GM23338 (cell line): ENCODE measurements around the gene TRUB2. TPM values are rescaled to one million over a fixed set of nuclear protein-coding genes. Genes with fewer than 3 reads are reported as not detected.

Experiments
- ATAC-seq: fragments of 200-7000 bp; cut with Tn5 transposase; 3 replicates; pipeline ENCODE4 v1.9.1; 2020
- DNase-seq: peaks from one replicate; pipeline ENCODE4 v3.0.0-alpha.2; 2015; ENCODE audit warnings: low spot score
- H2AFZ ChIP-seq: fragments of 200-600 bp; sonication (generic); 2 replicates; pipeline ENCODE4 v1.8.0; 2016; ENCODE audit warnings: antibody characterized with exemption, mild to moderate bottlenecking, moderate library complexity
- H3F3A ChIP-seq: fragments of 200-600 bp; sonication (generic); replicated peaks from 2 replicates; pipeline ENCODE4 v1.8.0; 2017; ENCODE audit warnings: antibody characterized with exemption, mixed run types, low read depth
- H3K27ac ChIP-seq: fragments of 200-600 bp; sonication (generic); 2 replicates; pipeline ENCODE4 v1.6.1; 2016; ENCODE audit warnings: low read depth
- H3K27me3 ChIP-seq: fragments of 200-600 bp; sonication (generic); 2 replicates; pipeline ENCODE4 v1.8.0; 2016; ENCODE audit warnings: mild to moderate bottlenecking, mixed run types, moderate library complexity; ENCODE audit not compliant: insufficient read depth
- H3K36me3 ChIP-seq: fragments of 200-600 bp; sonication (generic); 2 replicates; pipeline ENCODE4 v1.8.0; 2016; ENCODE audit warnings: mild to moderate bottlenecking; ENCODE audit not compliant: insufficient read depth
- H3K4me1 ChIP-seq: fragments of 200-600 bp; sonication (generic); 2 replicates; pipeline ENCODE4 v1.8.0; 2016; ENCODE audit warnings: mild to moderate bottlenecking, moderate library complexity; ENCODE audit not compliant: insufficient read depth
- H3K4me2 ChIP-seq: fragments of 200-600 bp; sonication (generic); 2 replicates; pipeline ENCODE4 v1.7.1; 2017; ENCODE audit warnings: mixed run types
- H3K4me3 ChIP-seq: fragments of 200-600 bp; sonication (generic); 2 replicates; pipeline ENCODE4 v1.6.1; 2016; ENCODE audit warnings: mixed run types
- H3K79me2 ChIP-seq: fragments of 200-600 bp; sonication (generic); replicated peaks from 2 replicates; pipeline ENCODE4 v1.8.0; 2017; ENCODE audit warnings: mild to moderate bottlenecking; ENCODE audit not compliant: insufficient read depth
- H3K9me2 ChIP-seq: fragments of 200-600 bp; sonication (generic); 2 replicates; pipeline ENCODE4 v1.8.0; 2017; ENCODE audit not compliant: insufficient read depth
- H4K20me1 ChIP-seq: fragments of 200-600 bp; sonication (generic); replicated peaks from 2 replicates; pipeline ENCODE4 v1.8.0; 2017; ENCODE audit warnings: mild to moderate bottlenecking; ENCODE audit not compliant: insufficient read depth
- H3K27ac Mint-ChIP-seq: 2 replicates; pipeline ENCODE4 v1.8.0; 2020; ENCODE audit warnings: inconsistent platforms, mild to moderate bottlenecking, moderate library complexity, mixed read lengths
- H3K27me3 Mint-ChIP-seq: 3 replicates; pipeline ENCODE4 v1.8.0; 2022; ENCODE audit warnings: low read depth, mild to moderate bottlenecking, moderate library complexity, mixed read lengths, inconsistent platforms; ENCODE audit not compliant: insufficient read depth, poor library complexity
- H3K36me3 Mint-ChIP-seq: 3 replicates; pipeline ENCODE4 v1.8.0; 2021; ENCODE audit warnings: low read depth, mild to moderate bottlenecking, inconsistent platforms, moderate library complexity, mixed read lengths
- H3K4me1 Mint-ChIP-seq: 3 replicates; pipeline ENCODE4 v1.8.0; 2020; ENCODE audit warnings: mild to moderate bottlenecking, inconsistent platforms, mixed read lengths
- H3K4me3 Mint-ChIP-seq: 3 replicates; pipeline ENCODE4 v1.8.0; 2021; ENCODE audit warnings: moderate library complexity, mild to moderate bottlenecking, inconsistent platforms, mixed read lengths
- H3K9me3 Mint-ChIP-seq: 3 replicates; pipeline ENCODE4 v1.8.0; 2020; ENCODE audit warnings: moderate library complexity, mild to moderate bottlenecking, inconsistent platforms, mixed read lengths
- CREB1 ChIP-seq: fragments of 250-450 bp; sonication (Bioruptor Pico); IDR thresholded peaks from 2 replicates; pipeline ENCODE4 v1.5.0; 2020; ENCODE audit warnings: low read depth, mild to moderate bottlenecking, moderate library complexity
- CTCF ChIP-seq, 2 experiments: fragments of 200-600 bp in 1 of 2; sonication (generic) in 1 of 2; conservative IDR thresholded peaks; 2 replicates each; pipeline versions ENCODE4 v1.5.1 to v1.6.1; 2016 to 2017; ENCODE audit warnings: antibody characterized with exemption in 2 of 2, low read depth in 2 of 2, mild to moderate bottlenecking in 2 of 2, moderate library complexity in 1 of 2
- ETS1 ChIP-seq: IDR thresholded peaks from 2 replicates; pipeline ENCODE4 v1.6.1; 2016; ENCODE audit warnings: antibody characterized with exemption
- EZH2 ChIP-seq: fragments of 200-600 bp; sonication (generic); IDR thresholded peaks from one replicate; pipeline ENCODE4 v1.8.0; 2017; ENCODE audit warnings: antibody characterized with exemption, mild to moderate bottlenecking, low read depth; ENCODE audit not compliant: unreplicated experiment
- EZH2phosphoT487 ChIP-seq: fragments of 200-600 bp; sonication (generic); IDR thresholded peaks from one replicate; pipeline ENCODE4 v1.8.1; 2018; ENCODE audit warnings: antibody characterized with exemption; ENCODE audit not compliant: unreplicated experiment
- JUNB ChIP-seq: IDR thresholded peaks from one replicate; pipeline ENCODE4 v1.6.1; 2016; ENCODE audit warnings: antibody characterized with exemption; ENCODE audit not compliant: unreplicated experiment
- NANOG ChIP-seq: IDR thresholded peaks from 2 replicates; pipeline ENCODE4 v1.6.1; 2016; ENCODE audit warnings: antibody characterized with exemption, borderline replicate concordance
- POLR2AphosphoS5 ChIP-seq: IDR thresholded peaks from 2 replicates; pipeline ENCODE4 v1.6.1; 2016; ENCODE audit warnings: antibody characterized with exemption, low read depth
- REST ChIP-seq: IDR thresholded peaks from one replicate; pipeline ENCODE4 v1.6.1; 2018; ENCODE audit warnings: antibody characterized with exemption; ENCODE audit not compliant: unreplicated experiment
- STAT1 ChIP-seq: IDR thresholded peaks from one replicate; pipeline ENCODE4 v1.6.1; 2016; ENCODE audit warnings: antibody characterized with exemption; ENCODE audit not compliant: unreplicated experiment
- ZNF114 ChIP-seq: fragments of 250-450 bp; sonication (Bioruptor Pico); IDR thresholded peaks from 2 replicates; pipeline ENCODE4 v1.5.0; 2020; ENCODE audit warnings: mild to moderate bottlenecking, moderate library complexity
- ZNF331 ChIP-seq: fragments of 250-450 bp; sonication (Bioruptor Pico); IDR thresholded peaks from 2 replicates; pipeline ENCODE4 v1.5.0; 2020; ENCODE audit warnings: low read depth, mild to moderate bottlenecking, moderate library complexity
- ZNF462 ChIP-seq: fragments of 250-450 bp; sonication (Bioruptor Pico); IDR thresholded peaks from 2 replicates; pipeline ENCODE4 v1.5.0; 2020; ENCODE audit warnings: mild to moderate bottlenecking, moderate library complexity
- polyA plus RNA-seq: library from polyadenylated mRNA; unstranded; fragments of >200 nt; fragmentation: Nextera tagmentation; extraction: Ambion mirVana; gene quantifications from 2 replicates; pipeline ENCODE4 v1.2.1, GENCODE V29; 2016
- total RNA-seq: library from RNA; depleted of rRNA; stranded (reverse); fragments of >200 nt; shearing (Covaris generic); gene quantifications from 2 replicates; pipeline ENCODE4 v1.2.3, GENCODE V29; 2014

Gene TRUB2
- total and polyA plus RNA-seq, 2 experiments from 2014 or later: 15.4 to 31.4 TPM

- Histone ChIP-seq H3K36me3 (no peaks in the 10 kb centered on the region), H3K4me1 (peaks cover 8% of the 10 kb centered on the region; the same call in 1 of the 2 replicates), H3F3A (peaks cover 7% of the 10 kb centered on the region; the same call in 1 of the 2 replicates), H4K20me1 (peaks cover 12% of the 10 kb centered on the region), H2AFZ (no peak overlapping the region), H3K9me2 (no peaks in the 10 kb centered on the region), H3K79me2 (peaks cover 15% of the 10 kb centered on the region), H3K4me2 (no peak overlapping the region), H3K27me3 (no peaks in the 10 kb centered on the region), H3K27ac (no peak overlapping the region), H3K4me3 (no peak overlapping the region)
- ATAC-seq: no peak
- H3K4me1 Mint-ChIP-seq: peaks cover 4% of the 10 kb centered on the region
- no peak overlapping the region for H3K4me3 Mint-ChIP-seq
- TF ChIP-seq STAT1 (no peak), REST (no peak), NANOG (no peak), ZNF114 (CRISPR knock-in tag) (no peak), ZNF331 (CRISPR knock-in tag) (no peak), ETS1 (no peak), CTCF (conservative IDR thresholded peaks at IDR 0.05; ENCODE audit: low read depth in 2 of 2) (no peak), POLR2AphosphoS5 (no peak), EZH2phosphoT487 (no peak), JUNB (no peak), ZNF462 (CRISPR knock-in tag) (no peak), EZH2 (no peak), CREB1 (no peak)
- no peaks in the 10 kb centered on the region for H3K9me3 Mint-ChIP-seq
- DNase-seq: no peak
- H3K36me3 Mint-ChIP-seq: peaks cover 14% of the 10 kb centered on the region
- H3K27ac Mint-ChIP-seq: no peak overlapping the region
- peaks cover 6% of the 10 kb centered on the region for H3K27me3 Mint-ChIP-seq
Measured at GRCh38 chr9:128271112-128271511, 51.1 kb downstream of the TRUB2 start.
